WI38 (cell line): ENCODE data around the gene HECW1.
A peak's percentile ranks its signal among the peaks of the same experiment; 100 is the strongest.

ENCODE experiments used
- H3K4me3 ChIP-seq: 2 replicates; pipeline ENCODE4 v1.5.1; 2011; ENCODE audit warnings: low read depth, mild to moderate bottlenecking, control low read depth, low read length
- CTCF ChIP-seq: IDR thresholded peaks from 2 replicates; pipeline ENCODE4 v1.5.1; 2012; ENCODE audit warnings: low read depth, mild to moderate bottlenecking, control low read depth, low read length

Gene HECW1

DNA sequence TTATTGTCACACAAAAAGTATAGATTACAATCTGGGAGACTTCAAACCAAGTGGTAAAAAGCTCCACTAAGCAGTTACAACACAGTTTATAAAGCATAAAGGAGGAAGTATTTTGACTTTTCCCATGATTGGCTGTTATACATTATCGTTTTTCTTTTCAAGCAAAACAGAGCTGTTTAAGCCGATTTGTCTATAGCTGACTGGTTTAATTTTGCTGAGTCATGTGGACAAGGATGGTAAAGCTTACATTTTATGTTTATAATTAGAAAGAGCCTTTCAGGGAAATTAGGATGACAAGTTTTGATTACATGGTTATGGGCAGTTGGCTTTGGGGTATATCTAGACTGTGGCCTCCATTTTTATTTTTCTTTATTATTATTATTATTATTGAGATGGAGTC, 318.0 kb downstream of the HECW1 start:
- no peak overlapping the region for H3K4me3 ChIP-seq
- no peak for TF ChIP-seq CTCF

DNA sequence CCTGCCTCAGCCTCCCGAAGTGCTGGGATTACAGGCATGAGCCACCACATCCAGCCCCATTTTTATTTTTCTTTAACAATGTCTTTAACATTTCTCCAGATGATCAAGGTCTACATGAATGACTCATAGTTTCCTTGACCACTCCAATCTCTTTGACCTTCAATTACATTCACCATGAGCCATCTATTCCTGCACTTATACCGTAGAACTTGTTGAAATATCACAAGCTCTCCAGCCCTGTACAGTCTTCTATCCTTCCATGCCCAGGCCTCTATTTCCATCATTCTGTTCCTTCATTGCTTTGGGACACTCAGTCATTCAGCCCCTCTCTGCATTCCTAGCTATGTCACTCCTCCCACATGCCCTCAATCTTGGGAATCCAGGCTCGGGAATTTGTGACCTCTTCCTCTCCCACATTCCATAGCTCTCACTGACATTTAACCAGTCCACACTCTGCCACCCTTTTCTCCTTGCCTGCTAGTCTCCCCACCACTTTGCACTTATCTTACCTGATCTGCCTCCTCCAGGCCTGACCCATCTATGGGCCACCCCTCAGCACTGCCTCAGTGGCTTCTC, 318.7 kb downstream of the HECW1 start:
- no peak for TF ChIP-seq CTCF
- H3K4me3 ChIP-seq: no peak overlapping the region

DNA sequence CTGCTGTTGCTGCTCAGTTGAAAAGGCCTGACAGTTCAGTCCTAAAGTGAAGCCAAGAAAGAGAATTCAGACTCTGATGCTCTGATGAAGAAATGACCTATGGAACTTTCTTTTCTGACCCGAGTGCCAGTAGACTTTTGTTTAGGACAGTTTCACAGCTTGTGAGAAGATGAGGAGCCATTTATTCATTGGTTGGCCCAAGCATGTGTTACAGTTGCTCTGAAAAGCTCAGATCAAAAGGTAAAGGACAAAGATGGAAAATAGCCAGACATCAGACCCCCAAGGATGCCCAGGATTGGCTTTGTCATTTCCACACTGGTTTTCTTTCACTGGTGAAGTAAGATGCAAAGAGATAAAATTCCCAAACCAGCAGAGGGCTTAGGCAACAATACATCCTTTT, 321.2 kb downstream of the HECW1 start:
- TF ChIP-seq CTCF: no peak
- H3K4me3 ChIP-seq: no peak overlapping the region

GRCh38 chr7:43437001-43437400, 324.6 kb downstream of the HECW1 start:
- TF ChIP-seq CTCF: no peak
- no peak overlapping the region for H3K4me3 ChIP-seq

- no peak for TF ChIP-seq CTCF
- no peak overlapping the region for H3K4me3 ChIP-seq
Observed at GRCh38 chr7:43438897-43439479, 326.5 kb downstream of the HECW1 start.

DNA sequence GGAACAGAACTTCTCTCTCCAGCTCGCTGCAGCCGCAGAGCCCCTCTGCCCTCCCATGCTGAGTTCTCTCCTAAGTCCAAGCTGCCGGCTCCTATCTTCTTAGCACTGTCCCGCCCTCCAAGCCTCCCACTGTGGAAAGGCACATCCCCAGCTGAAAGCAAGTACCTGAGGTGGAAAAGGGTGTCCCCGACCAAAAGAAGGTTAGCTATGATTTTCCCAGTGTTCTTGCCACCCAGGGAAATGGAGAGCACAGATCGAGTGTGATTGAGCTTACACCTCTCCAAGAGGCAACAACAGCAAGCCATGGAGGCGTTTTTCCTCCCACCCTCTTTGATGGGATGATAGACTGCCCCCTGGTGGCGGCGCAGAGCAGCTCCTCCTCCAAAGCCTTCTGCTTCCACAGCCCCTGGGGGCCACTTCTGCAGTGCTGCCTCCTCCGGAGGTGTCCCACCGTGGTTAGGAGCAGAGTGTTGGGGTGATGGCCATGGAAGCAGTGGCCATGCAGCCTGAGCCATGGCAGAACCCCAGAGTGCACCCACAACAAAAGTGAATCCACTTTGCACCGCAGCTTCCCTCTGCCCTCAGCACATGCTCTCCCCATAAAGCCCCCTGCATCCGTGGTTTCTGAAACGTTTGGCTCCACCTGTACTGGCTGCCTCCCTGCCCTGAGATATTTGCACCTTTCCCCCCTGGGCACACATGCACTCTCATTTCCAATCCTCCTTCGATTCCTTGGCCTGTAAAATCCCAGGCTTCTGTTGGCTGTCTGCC, 327.4 kb downstream of the HECW1 start:
- H3K4me3 ChIP-seq: no peak overlapping the region
- TF ChIP-seq CTCF: peak; percentile 79

- TF ChIP-seq CTCF: no peak
- no peak overlapping the region for H3K4me3 ChIP-seq
Observed at GRCh38 chr7:43441231-43442130, 329.0 kb downstream of the HECW1 start.
